ENCODE measurements around the gene MLPH. TPM values are rescaled to one million over a fixed set of nuclear protein-coding genes. Genes with fewer than 3 reads are reported as not detected.

The MLPH gene
- total RNA-seq, 1 donor from 2014 or later: 27.3 TPM

- Histone ChIP-seq H3K27me3 (ENCODE audit: control insufficient read depth, insufficient read depth, low read length) (no peaks in the 10 kb centered on the region), H3K36me3 (ENCODE audit: control insufficient read depth, insufficient read depth, low read length) (no peaks in the 10 kb centered on the region), H3K4me3 (ENCODE audit: low read depth, low read length) (no peak overlapping the region)
- DNase-seq (ENCODE audit: low read depth): no peak
- TF ChIP-seq, protein P1, sequence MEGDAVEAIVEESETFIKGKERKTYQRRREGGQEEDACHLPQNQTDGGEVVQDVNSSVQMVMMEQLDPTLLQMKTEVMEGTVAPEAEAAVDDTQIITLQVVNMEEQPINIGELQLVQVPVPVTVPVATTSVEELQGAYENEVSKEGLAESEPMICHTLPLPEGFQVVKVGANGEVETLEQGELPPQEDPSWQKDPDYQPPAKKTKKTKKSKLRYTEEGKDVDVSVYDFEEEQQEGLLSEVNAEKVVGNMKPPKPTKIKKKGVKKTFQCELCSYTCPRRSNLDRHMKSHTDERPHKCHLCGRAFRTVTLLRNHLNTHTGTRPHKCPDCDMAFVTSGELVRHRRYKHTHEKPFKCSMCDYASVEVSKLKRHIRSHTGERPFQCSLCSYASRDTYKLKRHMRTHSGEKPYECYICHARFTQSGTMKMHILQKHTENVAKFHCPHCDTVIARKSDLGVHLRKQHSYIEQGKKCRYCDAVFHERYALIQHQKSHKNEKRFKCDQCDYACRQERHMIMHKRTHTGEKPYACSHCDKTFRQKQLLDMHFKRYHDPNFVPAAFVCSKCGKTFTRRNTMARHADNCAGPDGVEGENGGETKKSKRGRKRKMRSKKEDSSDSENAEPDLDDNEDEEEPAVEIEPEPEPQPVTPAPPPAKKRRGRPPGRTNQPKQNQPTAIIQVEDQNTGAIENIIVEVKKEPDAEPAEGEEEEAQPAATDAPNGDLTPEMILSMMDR (IDR thresholded peaks at IDR 0.05; ENCODE audit: insufficient read depth, low read length, poor library complexity, severe bottlenecking): no peak
These were observed 17.2 kb upstream of the MLPH start for GRCh38 chr2:237469849-237470248.

GRCh38 chr2:237470914-237471313 is 16.1 kb upstream of the MLPH start:
- no peak overlapping the region for H3K4me3 ChIP-seq (ENCODE audit: low read depth, low read length)
- no peak for DNase-seq (ENCODE audit: low read depth)
- no peaks in the 10 kb centered on the region for H3K27me3 ChIP-seq (ENCODE audit: control insufficient read depth, insufficient read depth, low read length)
- H3K36me3 ChIP-seq (ENCODE audit: control insufficient read depth, insufficient read depth, low read length): no peaks in the 10 kb centered on the region
- TF ChIP-seq, protein P1 (IDR thresholded peaks at IDR 0.05; ENCODE audit: insufficient read depth, low read length, poor library complexity, severe bottlenecking): no peak

DNA sequence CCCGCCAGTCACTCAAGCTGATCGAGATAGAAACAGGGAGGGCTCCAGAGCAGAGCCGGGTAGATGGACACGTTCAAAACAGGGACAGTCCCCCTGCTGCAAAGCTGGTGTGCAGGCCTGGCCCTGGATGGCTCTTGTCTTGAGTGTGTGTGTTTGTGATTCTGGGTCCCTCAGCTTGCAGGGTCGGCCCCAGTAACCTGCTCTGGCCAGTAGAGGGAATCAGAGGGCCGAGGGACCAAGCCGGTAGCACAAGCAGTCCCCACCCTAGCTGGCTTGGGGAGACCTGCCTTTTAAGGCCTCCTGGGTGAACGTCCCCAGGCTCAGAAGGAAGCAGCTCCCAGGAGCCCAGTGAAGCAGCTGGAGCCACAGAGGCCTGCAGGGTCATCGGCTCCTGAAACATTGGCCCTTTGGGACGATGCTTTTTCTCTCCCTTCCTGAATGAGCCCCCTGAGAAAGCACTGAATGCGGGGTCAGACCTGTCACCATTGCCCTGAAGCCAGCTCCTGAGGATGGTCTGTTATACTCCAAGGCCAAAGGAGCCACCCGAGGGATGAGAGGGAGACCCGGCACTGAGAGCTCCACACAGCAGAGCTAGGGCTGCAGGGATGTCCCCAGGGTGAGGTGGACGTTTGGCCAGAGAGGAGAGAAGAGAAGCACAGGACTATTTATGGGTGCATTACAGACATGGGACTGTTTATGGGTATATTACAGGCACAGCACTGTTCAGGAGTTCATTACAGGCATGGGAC is 15.4 kb upstream of the MLPH start:
- no peak for DNase-seq (ENCODE audit: low read depth)
- H3K4me3 ChIP-seq (ENCODE audit: low read depth, low read length): no peak overlapping the region
- no peaks in the 10 kb centered on the region for H3K27me3 ChIP-seq (ENCODE audit: control insufficient read depth, insufficient read depth, low read length)
- H3K36me3 ChIP-seq (ENCODE audit: control insufficient read depth, insufficient read depth, low read length): no peaks in the 10 kb centered on the region
- TF ChIP-seq, protein P1 (IDR thresholded peaks at IDR 0.05; ENCODE audit: insufficient read depth, low read length, poor library complexity, severe bottlenecking): peak; percentile 86

DNA sequence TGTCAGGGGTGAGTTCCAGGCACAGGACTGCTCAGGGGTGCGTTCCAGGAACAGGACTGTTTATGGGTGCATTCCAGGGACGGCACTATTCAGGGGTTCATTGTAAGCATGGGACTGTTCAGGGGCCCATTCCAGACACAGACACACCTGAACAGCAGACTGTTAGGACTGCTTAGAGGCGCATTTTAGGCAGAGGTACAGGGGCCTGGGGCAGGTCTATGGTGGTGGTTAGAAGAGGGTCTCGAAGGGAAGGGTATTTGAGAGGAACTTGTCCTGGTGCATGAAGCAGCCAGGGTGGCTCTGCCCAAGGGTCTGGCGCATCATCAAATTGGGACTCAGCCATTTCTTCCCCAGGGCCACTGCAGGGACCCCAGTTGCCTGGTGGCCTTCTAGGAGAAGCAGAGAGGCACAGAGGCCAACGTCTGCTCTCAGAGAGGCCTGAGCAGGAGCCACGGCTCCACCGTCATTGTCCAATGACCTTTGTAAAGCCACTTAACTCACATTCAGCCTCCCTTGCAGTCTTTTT is 14.8 kb upstream of the MLPH start:
- TF ChIP-seq, protein P1 (IDR thresholded peaks at IDR 0.05; ENCODE audit: insufficient read depth, low read length, poor library complexity, severe bottlenecking): no peak
- no peaks in the 10 kb centered on the region for H3K36me3 ChIP-seq (ENCODE audit: control insufficient read depth, insufficient read depth, low read length)
- H3K27me3 ChIP-seq (ENCODE audit: control insufficient read depth, insufficient read depth, low read length): no peaks in the 10 kb centered on the region
- no peak overlapping the region for H3K4me3 ChIP-seq (ENCODE audit: low read depth, low read length)
- DNase-seq (ENCODE audit: low read depth): no peak

- TF ChIP-seq, protein P1 (IDR thresholded peaks at IDR 0.05; ENCODE audit: insufficient read depth, low read length, poor library complexity, severe bottlenecking): no peak
- H3K36me3 ChIP-seq (ENCODE audit: control insufficient read depth, insufficient read depth, low read length): no peaks in the 10 kb centered on the region
- no peaks in the 10 kb centered on the region for H3K27me3 ChIP-seq (ENCODE audit: control insufficient read depth, insufficient read depth, low read length)
- H3K4me3 ChIP-seq (ENCODE audit: low read depth, low read length): no peak overlapping the region
- DNase-seq (ENCODE audit: low read depth): no peak
These were observed 13.9 kb upstream of the MLPH start for GRCh38 chr2:237472909-237473877.
